ENCODE measurements around the gene CAV3.

CAV3 gene

GRCh38 chr3:8794247-8794646 lies 60.6 kb downstream of the CAV3 start:
- no peak for DNase-seq (ENCODE audit: low read depth, low spot score)
